ENCODE data around the gene LRRC27. TPM values are rescaled to one million over a fixed set of nuclear protein-coding genes. Genes with fewer than 3 reads are reported as not detected.

LRRC27 gene
- total and polyA plus RNA-seq, 7 donors, result 2.2 to 8.3 (median 2.5) TPM

GRCh38 chr10:132362151-132362611, 30.2 kb downstream of the LRRC27 start:
- H3K27me3 ChIP-seq (ENCODE audit: insufficient read depth in 3 of 3, low read length in 2 of 3), result no peaks in the 10 kb centered on the region
- peaks cover 0 to 16% of the 10 kb centered on the region in 2 donors for H3K36me3 ChIP-seq (ENCODE audit: insufficient read depth in 1 of 2, low read depth in 1 of 2)
- DNase-seq, result no peak
- no peaks in the 10 kb centered on the region for H3K4me1 ChIP-seq
- intact Hi-C loops (cut with DNase I), result no loop called here
- no peak overlapping the region for H3K4me3 ChIP-seq
- H3K9me3 ChIP-seq, result no peaks in the 10 kb centered on the region
- no peak for TF ChIP-seq CTCF (IDR thresholded peaks at IDR 0.05)
- H3K27ac ChIP-seq, result no peak overlapping the region
- ATAC-seq, result no peak
- 87 to 92% (median 87%) methylated on average over 12 of the region's 12 CpGs for WGBS, 3 donors

- H3K4me1 ChIP-seq, result no peaks in the 10 kb centered on the region
- intact Hi-C loops (cut with DNase I), result no loop called here
- ATAC-seq, result no peak
These were observed 31.4 kb downstream of the LRRC27 start for GRCh38 chr10:132363376-132363775.

GRCh38 chr10:132363921-132364593, 32.1 kb downstream of the LRRC27 start:
- no peak for DNase-seq
- no peak for TF ChIP-seq CTCF (IDR thresholded peaks at IDR 0.05)
- H3K4me3 ChIP-seq, result no peak overlapping the region
- no peak overlapping the region for H3K27ac ChIP-seq
- H3K4me1 ChIP-seq, result no peaks in the 10 kb centered on the region
- ATAC-seq, result peak; percentile 42 to 76 (median 66)
- intact Hi-C loops (cut with DNase I), result no loop called here
- H3K36me3 ChIP-seq (ENCODE audit: insufficient read depth in 1 of 2, low read depth in 1 of 2), result peaks cover 0 to 16% of the 10 kb centered on the region in 2 donors
- H3K27me3 ChIP-seq (ENCODE audit: insufficient read depth in 3 of 3, low read length in 2 of 3), result no peaks in the 10 kb centered on the region
- H3K9me3 ChIP-seq, result peaks cover 8% of the 10 kb centered on the region
- 60 to 72% (median 66%) methylated on average over 14 to 16 of the region's 16 CpGs for WGBS, 3 donors

More at GRCh38 chr10:132363376-132363775, 31.4 kb downstream of the LRRC27 start:
- Histone ChIP-seq H3K4me3 (no peak overlapping the region), H3K27me3 (ENCODE audit: insufficient read depth in 3 of 3, low read length in 2 of 3) (no peaks in the 10 kb centered on the region), H3K9me3 (peaks cover 8% of the 10 kb centered on the region), H3K27ac (no peak overlapping the region), H3K36me3 (ENCODE audit: insufficient read depth in 1 of 2, low read depth in 1 of 2) (peaks cover 0 to 16% of the 10 kb centered on the region in 2 donors)
- 85 to 91% (median 89%) methylated on average over 15 of the region's 15 CpGs for WGBS, 3 donors
- no peak for TF ChIP-seq CTCF (IDR thresholded peaks at IDR 0.05)
- no peak for DNase-seq

GRCh38 chr10:132364594-132364970, 32.6 kb downstream of the LRRC27 start:
- intact Hi-C loops (cut with DNase I), result no loop called here
- Histone ChIP-seq H3K27me3 (ENCODE audit: insufficient read depth in 3 of 3, low read length in 2 of 3) (no peaks in the 10 kb centered on the region), H3K9me3 (peaks cover 8% of the 10 kb centered on the region), H3K36me3 (ENCODE audit: insufficient read depth in 1 of 2, low read depth in 1 of 2) (peaks cover 0 to 16% of the 10 kb centered on the region in 2 donors), H3K27ac (no peak overlapping the region), H3K4me1 (no peaks in the 10 kb centered on the region), H3K4me3 (no peak overlapping the region)
- DNase-seq (no peak), ATAC-seq (peak in 3 of 4 donors; percentile 23 to 61 (median 54))
- no peak for TF ChIP-seq CTCF (IDR thresholded peaks at IDR 0.05)
- WGBS, 3 donors, result 58 to 88% (median 84%) methylated on average over 5 to 14 of the region's 14 CpGs
